ENCODE results near the gene MRPL24. TPM values are rescaled to one million over a fixed set of nuclear protein-coding genes. Genes with fewer than 3 reads are reported as not detected.

Gene MRPL24
- 10 to 100 TPM; 44.1 to 47.4 TPM for total RNA-seq
- polyA plus RNA-seq = 100 to 1,000 TPM in 1 of 2 donors, 10 to 100 TPM in 1; 86.7 to 150 TPM

DNA sequence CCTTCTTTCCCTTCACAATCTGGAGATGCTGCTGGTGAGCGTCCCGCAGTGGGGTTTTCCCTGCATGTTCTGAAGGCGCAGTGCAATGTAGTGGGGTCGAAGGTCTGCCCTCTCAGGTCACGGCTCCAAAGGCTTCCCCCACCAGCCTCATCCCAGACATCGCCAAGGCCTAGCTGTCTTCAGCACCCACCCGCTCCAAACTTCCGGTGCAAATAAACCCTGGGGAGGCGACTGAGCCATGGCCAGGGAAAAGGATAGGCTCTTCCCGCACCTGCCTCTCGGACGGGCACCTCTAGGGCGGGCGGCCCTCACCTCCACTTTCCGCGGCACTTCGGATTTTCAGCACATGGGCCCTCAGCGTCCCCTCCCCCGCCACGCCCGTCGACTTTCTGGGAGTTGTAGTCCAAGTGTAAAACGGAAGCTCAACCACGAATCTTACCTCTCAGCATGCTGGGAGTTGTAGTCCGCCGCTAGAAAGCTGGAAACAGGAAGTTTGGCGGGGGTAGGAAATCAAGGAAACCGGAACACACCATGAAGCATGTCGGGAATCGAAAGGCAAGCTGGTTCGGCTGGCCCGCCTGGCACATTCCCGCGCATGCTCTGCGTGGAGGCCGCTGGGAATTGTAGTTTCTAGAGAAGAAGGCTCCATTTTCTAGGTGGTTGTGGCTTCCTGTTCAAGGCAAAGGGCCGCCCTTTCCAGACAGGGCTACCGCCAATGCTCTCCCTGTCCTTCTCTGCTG, at the start of gene MRPL24:
Gene MRPL24 (minus strand): TSS at position 348 of the 740 bp plus-strand sequence. CDS start 2,384 bp downstream, outside the sequence.
- Histone ChIP-seq H3K9me3 (ENCODE audit: control insufficient read depth in 1 of 2, low read length in 2 of 2) (no peaks in the 10 kb centered on the region), H3K4me3 (ENCODE audit: low read length in 2 of 2) (peak within 1 kb of the TSS; percentile 83 to 89), H3K36me3 (ENCODE audit: insufficient read depth, low read length) (peaks cover 25% of the 10 kb centered on the region), H3K27me3 (ENCODE audit: insufficient read depth, low read length) (no peaks in the 10 kb centered on the region), H3K4me1 (ENCODE audit: insufficient read depth, low read length) (peaks cover 25% of the 10 kb centered on the region), H3K27ac (ENCODE audit: low read depth, low read length) (peak within 1 kb of the TSS; percentile 84)
- CTCF ChIA-PET (ENCODE audit: partially characterized antibody) = interaction anchor here (0.8 to 2.6 kb wide), 6 partner anchors 11 to 29 kb away, joined by 3 to 16 read pairs (median 12); partner anchors contain the start of genes HDGF, ISG20L2, METTL25B and PRCC
- Mint-ChIP-seq H3K27ac (peak within 1 kb of the TSS; percentile 91 to 100 (median 98)), H3K36me3 (peaks cover 14 to 52% of the 10 kb centered on the region in 2 donors), H3K4me3 (peak within 1 kb of the TSS; percentile 94 to 99 (median 96)), H3K4me1 (peaks cover 18 to 45% (median 32%) of the 10 kb centered on the region in 4 donors), H3K27me3 (no peaks in the 10 kb centered on the region), H3K9me3 (peaks cover 0 to 2% (median 0%) of the 10 kb centered on the region in 8 donors)
- DNase-seq = peak; percentile 96 to 100 (median 99)
- intact Hi-C loops (cut with micrococcal nuclease) = loop anchor here (1.0 to 5.0 kb wide), 4 partner anchors 10 to 76 kb away; partner anchors contain the start of genes HDGF, ISG20L2, METTL25B and PRCC
- POLR2A ChIA-PET (ENCODE audit: partially characterized antibody) = interaction anchor here (0.7 to 6.7 kb wide), 22 partner anchors 10 to 615 kb away, joined by 3 to 158 read pairs (median 4); partner anchors contain the start of genes HDGF, ISG20L2, METTL25B and PRCC

DNA sequence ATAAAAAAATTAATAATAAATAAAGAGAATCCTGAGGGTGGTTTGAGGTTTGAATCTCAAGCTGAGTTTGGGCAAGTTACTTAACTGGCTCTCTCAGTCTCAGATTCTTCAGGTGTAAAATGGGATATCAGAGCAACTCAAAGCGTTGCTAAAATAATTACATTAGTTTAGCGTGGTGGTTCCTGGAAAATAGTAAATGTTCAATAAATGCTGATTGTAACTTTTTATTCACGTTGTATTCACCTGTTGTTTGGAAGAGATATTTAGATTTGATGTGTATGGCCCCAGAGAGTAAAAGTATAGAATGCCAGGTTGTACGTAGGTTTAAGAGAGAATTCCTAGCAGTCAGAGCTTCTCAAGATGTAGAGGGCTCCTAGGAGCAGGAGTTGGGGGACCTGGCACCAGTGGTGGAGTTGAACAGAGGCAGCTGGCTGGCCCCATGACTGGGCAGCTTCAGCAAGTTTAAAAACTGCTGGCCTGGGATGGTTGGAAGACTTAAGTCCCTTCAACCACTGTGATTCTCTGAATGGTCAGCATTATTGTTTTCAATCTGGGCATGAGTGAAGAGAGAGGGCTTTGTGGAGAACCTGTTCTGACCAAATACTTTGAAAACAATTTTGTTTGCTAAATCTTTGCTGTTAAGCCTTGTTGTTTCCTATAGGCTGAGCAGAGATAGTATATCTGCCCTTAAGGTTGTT, 48.9 kb upstream of the MRPL24 start:
- ChIA-PET CTCF (ENCODE audit: partially characterized antibody) (interaction anchor here (0.9 to 17.5 kb wide), 5 partner anchors 49 to 103 kb away, joined by 3 to 344 read pairs (median 4); partner anchors contain the start of genes INSRR and NTRK1), POLR2A (ENCODE audit: partially characterized antibody) (interaction anchor here (1.0 kb wide), 1 partner anchor 12 kb away, joined by 3 read pairs; no protein-coding TSS in a partner anchor)
- Histone ChIP-seq H3K36me3 (ENCODE audit: insufficient read depth, low read length) (peaks cover 48% of the 10 kb centered on the region), H3K9me3 (ENCODE audit: control insufficient read depth in 1 of 2, low read length in 2 of 2) (no peaks in the 10 kb centered on the region), H3K27ac (ENCODE audit: low read depth, low read length) (no peak overlapping the region), H3K27me3 (ENCODE audit: insufficient read depth, low read length) (no peaks in the 10 kb centered on the region), H3K4me1 (ENCODE audit: insufficient read depth, low read length) (no peaks in the 10 kb centered on the region), H3K4me3 (ENCODE audit: low read length in 2 of 2) (no peak overlapping the region)
- Mint-ChIP-seq H3K36me3 (peaks cover 50 to 73% of the 10 kb centered on the region in 2 donors), H3K27me3 (no peaks in the 10 kb centered on the region), H3K4me1 (peaks cover 0 to 6% (median 5%) of the 10 kb centered on the region in 4 donors), H3K4me3 (no peak overlapping the region), H3K9me3 (peaks cover 0 to 2% (median 0%) of the 10 kb centered on the region in 8 donors), H3K27ac (peak overlapping the region in 2 of 7 donors; percentile 7 to 12)
- no peak for DNase-seq
- intact Hi-C loops (cut with micrococcal nuclease) = no loop called here

DNA sequence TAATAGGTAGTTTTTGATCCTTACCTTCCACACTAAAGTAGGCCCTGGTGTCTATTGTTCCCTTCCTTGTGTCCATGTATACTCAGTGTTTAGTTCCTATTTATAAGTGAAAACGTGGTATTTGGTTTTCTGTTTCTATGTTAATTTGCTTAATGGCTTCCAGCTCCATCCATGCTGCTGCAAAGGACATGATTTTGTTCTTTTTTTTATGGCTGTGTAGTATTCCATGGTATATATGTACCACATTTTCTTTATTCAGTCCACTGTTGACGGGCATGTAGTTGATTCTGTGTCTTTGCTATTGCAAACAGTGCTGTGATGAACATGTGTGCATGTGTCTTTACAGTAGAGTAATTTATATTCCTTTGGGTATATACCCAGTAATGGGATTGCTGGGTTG, 47.2 kb upstream of the MRPL24 start:
- H3K27ac Mint-ChIP-seq = no peak overlapping the region
- H3K36me3 ChIP-seq (ENCODE audit: insufficient read depth, low read length) = peaks cover 45% of the 10 kb centered on the region
- CTCF ChIA-PET (ENCODE audit: partially characterized antibody) = interaction anchor here (3.8 to 17.5 kb wide), 2 partner anchors 71 to 98 kb away, joined by 12 to 344 read pairs; partner anchors contain the start of genes INSRR and NTRK1
- no peaks in the 10 kb centered on the region for H3K27me3 Mint-ChIP-seq
- DNase-seq = no peak
- peaks cover 0 to 8% (median 5%) of the 10 kb centered on the region in 4 donors for H3K4me1 Mint-ChIP-seq
- H3K27me3 ChIP-seq (ENCODE audit: insufficient read depth, low read length) = no peaks in the 10 kb centered on the region
- H3K9me3 Mint-ChIP-seq = no peaks in the 10 kb centered on the region
- peaks cover 50 to 71% of the 10 kb centered on the region in 2 donors for H3K36me3 Mint-ChIP-seq
- no peaks in the 10 kb centered on the region for H3K9me3 ChIP-seq (ENCODE audit: control insufficient read depth in 1 of 2, low read length in 2 of 2)
- H3K4me3 Mint-ChIP-seq = no peak overlapping the region
- intact Hi-C loops (cut with micrococcal nuclease) = no loop called here
- H3K4me1 ChIP-seq (ENCODE audit: insufficient read depth, low read length) = no peaks in the 10 kb centered on the region
- no peak overlapping the region for H3K27ac ChIP-seq (ENCODE audit: low read depth, low read length)
- H3K4me3 ChIP-seq (ENCODE audit: low read length in 2 of 2) = no peak overlapping the region
- POLR2A ChIA-PET (ENCODE audit: partially characterized antibody) = no interaction called here

DNA sequence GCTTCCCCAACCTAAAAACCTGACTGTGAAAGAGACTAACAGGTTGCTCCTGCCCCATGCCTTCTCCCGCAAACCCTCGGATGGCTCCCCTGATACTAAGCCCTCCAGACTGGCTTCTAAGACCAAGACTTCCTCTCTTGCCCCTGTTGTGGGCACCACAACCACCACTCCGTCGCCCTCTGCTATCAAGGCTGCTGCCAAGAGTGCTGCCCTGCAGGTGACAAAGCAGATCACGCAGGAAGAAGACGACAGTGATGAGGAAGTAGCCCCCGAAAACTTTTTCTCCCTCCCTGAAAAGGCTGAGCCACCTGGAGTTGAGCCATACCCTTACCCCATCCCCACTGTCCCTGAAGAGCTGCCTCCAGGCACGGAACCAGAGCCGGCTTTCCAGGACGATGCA, 45.8 kb upstream of the MRPL24 start:
- no peaks in the 10 kb centered on the region for H3K27me3 ChIP-seq (ENCODE audit: insufficient read depth, low read length)
- ChIA-PET POLR2A (ENCODE audit: partially characterized antibody) (no interaction called here), CTCF (ENCODE audit: partially characterized antibody) (interaction anchor here (0.7 to 17.5 kb wide), 2 partner anchors 10 to 73 kb away, joined by 3 to 344 read pairs; partner anchors contain the start of genes INSRR and NTRK1)
- no peak for DNase-seq
- Mint-ChIP-seq H3K9me3 (no peaks in the 10 kb centered on the region), H3K27me3 (no peaks in the 10 kb centered on the region), H3K4me1 (peaks cover 5 to 17% (median 12%) of the 10 kb centered on the region in 4 donors), H3K4me3 (no peak overlapping the region), H3K36me3 (peaks cover 60 to 71% of the 10 kb centered on the region in 2 donors), H3K27ac (peak overlapping the region in 1 of 7 donors; percentile 77)
- H3K4me1 ChIP-seq (ENCODE audit: insufficient read depth, low read length) = no peaks in the 10 kb centered on the region
- peaks cover 33% of the 10 kb centered on the region for H3K36me3 ChIP-seq (ENCODE audit: insufficient read depth, low read length)
- no peak overlapping the region for H3K27ac ChIP-seq (ENCODE audit: low read depth, low read length)
- H3K4me3 ChIP-seq (ENCODE audit: low read length in 2 of 2) = no peak overlapping the region
- no peaks in the 10 kb centered on the region for H3K9me3 ChIP-seq (ENCODE audit: control insufficient read depth in 1 of 2, low read length in 2 of 2)
- intact Hi-C loops (cut with micrococcal nuclease) = no loop called here

DNA sequence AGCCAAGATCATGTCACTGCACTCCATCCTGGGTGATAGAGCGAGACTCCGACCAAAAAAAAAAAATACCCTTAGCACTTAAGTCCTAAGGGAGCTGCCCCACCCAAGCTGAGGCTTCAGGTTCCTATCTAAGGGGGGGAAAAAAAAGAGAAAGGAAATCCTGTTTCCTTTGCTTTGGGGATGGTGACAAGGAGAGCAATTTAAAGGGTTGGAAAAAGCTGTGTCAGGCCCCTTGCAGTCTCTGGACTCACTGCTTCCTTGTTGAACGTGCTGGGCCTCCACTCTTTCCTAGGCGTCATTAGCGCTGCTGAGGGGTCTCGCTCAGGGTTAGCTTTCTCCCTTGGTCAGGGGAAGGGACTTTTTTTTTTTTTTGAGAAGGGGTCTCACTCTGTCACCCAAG, 44.6 kb upstream of the MRPL24 start:
- Histone ChIP-seq H3K9me3 (ENCODE audit: control insufficient read depth in 1 of 2, low read length in 2 of 2) (no peaks in the 10 kb centered on the region), H3K27me3 (ENCODE audit: insufficient read depth, low read length) (no peaks in the 10 kb centered on the region), H3K4me1 (ENCODE audit: insufficient read depth, low read length) (no peaks in the 10 kb centered on the region), H3K4me3 (ENCODE audit: low read length in 2 of 2) (no peak overlapping the region), H3K36me3 (ENCODE audit: insufficient read depth, low read length) (peaks cover 25% of the 10 kb centered on the region), H3K27ac (ENCODE audit: low read depth, low read length) (no peak overlapping the region)
- DNase-seq = no peak
- H3K4me1 Mint-ChIP-seq = peaks cover 5 to 22% (median 18%) of the 10 kb centered on the region in 4 donors
- H3K9me3 Mint-ChIP-seq = no peaks in the 10 kb centered on the region
- intact Hi-C loops (cut with micrococcal nuclease) = no loop called here
- CTCF ChIA-PET (ENCODE audit: partially characterized antibody) = interaction anchor here (1.2 to 3.0 kb wide), 5 partner anchors 13 to 104 kb away, joined by 5 to 10 read pairs (median 5); partner anchors contain the start of gene INSRR
- peaks cover 61 to 70% of the 10 kb centered on the region in 2 donors for H3K36me3 Mint-ChIP-seq
- no peak overlapping the region for H3K27ac Mint-ChIP-seq
- H3K27me3 Mint-ChIP-seq = no peaks in the 10 kb centered on the region
- POLR2A ChIA-PET (ENCODE audit: partially characterized antibody) = no interaction called here
- H3K4me3 Mint-ChIP-seq = no peak overlapping the region

DNA sequence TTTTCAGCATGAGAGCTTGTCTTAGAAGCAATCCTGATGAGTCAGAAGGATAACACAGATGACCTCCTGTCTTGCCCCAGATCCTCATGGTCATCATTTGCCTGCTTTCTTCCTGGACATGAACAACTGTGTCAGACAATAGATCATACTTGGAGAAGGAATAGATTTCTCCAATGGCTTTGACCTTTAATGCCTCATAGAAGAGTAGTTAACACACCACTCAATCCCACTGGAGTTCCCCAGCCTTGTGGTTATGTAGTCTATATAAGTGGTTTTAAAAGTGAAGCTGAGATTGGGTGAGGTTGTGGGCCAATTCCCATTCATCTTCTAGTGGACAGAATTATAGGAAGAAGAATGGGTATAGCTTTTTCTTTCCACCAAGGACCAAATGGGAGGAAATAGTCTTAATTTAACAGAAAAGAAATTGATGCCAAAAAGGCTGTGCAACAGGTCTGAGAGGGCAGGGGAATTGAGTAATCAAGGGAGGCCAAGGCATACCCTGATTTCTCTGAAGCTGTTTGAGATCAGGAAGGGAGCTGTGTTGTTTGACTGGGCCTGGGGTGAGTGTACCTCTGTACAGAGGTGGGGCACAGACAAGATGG, 40.8 kb upstream of the MRPL24 start:
- peaks cover 39 to 51% of the 10 kb centered on the region in 2 donors for H3K36me3 Mint-ChIP-seq
- POLR2A ChIA-PET (ENCODE audit: partially characterized antibody) = interaction anchor here (0.9 to 1.3 kb wide), 3 partner anchors 11 to 41 kb away, joined by 3 to 8 read pairs (median 3); partner anchors contain the start of gene MRPL24
- H3K4me3 Mint-ChIP-seq = no peak overlapping the region
- DNase-seq = no peak
- CTCF ChIA-PET (ENCODE audit: partially characterized antibody) = interaction anchor here (2.0 to 3.4 kb wide), 3 partner anchors 55 to 79 kb away, joined by 7 to 12 read pairs (median 11); partner anchors contain the start of gene NTRK1
- Histone ChIP-seq H3K4me3 (ENCODE audit: low read length in 2 of 2) (no peak overlapping the region), H3K4me1 (ENCODE audit: insufficient read depth, low read length) (peaks cover 11% of the 10 kb centered on the region), H3K27me3 (ENCODE audit: insufficient read depth, low read length) (no peaks in the 10 kb centered on the region), H3K36me3 (ENCODE audit: insufficient read depth, low read length) (peaks cover 16% of the 10 kb centered on the region), H3K27ac (ENCODE audit: low read depth, low read length) (no peak overlapping the region), H3K9me3 (ENCODE audit: control insufficient read depth in 1 of 2, low read length in 2 of 2) (no peaks in the 10 kb centered on the region)
- no peaks in the 10 kb centered on the region for H3K9me3 Mint-ChIP-seq
- peak overlapping the region in 4 of 7 donors; percentile 3 to 47 (median 34) for H3K27ac Mint-ChIP-seq
- H3K4me1 Mint-ChIP-seq = peaks cover 17 to 35% (median 26%) of the 10 kb centered on the region in 4 donors
- intact Hi-C loops (cut with micrococcal nuclease) = no loop called here
- no peaks in the 10 kb centered on the region for H3K27me3 Mint-ChIP-seq

Measured in CD4-positive, alpha-beta memory T cell (primary cell).